ENCODE results near the gene WDR37.

- TF ChIP-seq POLR2A (IDR thresholded peaks at IDR 0.05) (no peak), CTCF (IDR thresholded peaks at IDR 0.05) (no peak)
These were observed 72.5 kb downstream of the WDR37 start for GRCh38 chr10:1128649-1129048.

Data from lower leg skin (tissue), 3 donors.